Choroid plexus epithelial cell (primary cell): ENCODE measurements around the gene DNAH10.
A peak's percentile ranks its signal among the peaks of the same experiment; 100 is the strongest.

Experiments
- DNase-seq: peaks from one replicate; pipeline ENCODE4 v3.0.0-alpha.2; 2010; ENCODE audit warnings: low read depth
- H3K4me3 ChIP-seq: 2 replicates; pipeline ENCODE4 v1.5.1; 2011; ENCODE audit warnings: low read depth, mild to moderate bottlenecking, control low read depth, low read length, moderate library complexity
- CTCF ChIP-seq: conservative IDR thresholded peaks from 2 replicates; pipeline ENCODE4 v1.5.1; 2011; ENCODE audit warnings: low read depth, mild to moderate bottlenecking, control low read depth, inconsistent platforms, low read length, moderate library complexity

Gene DNAH10

GRCh38 chr12:123940627-123940966 is 178.5 kb downstream of the DNAH10 start:
- no peak overlapping the region for H3K4me3 ChIP-seq
- TF ChIP-seq CTCF: no peak
- no peak for DNase-seq

DNA sequence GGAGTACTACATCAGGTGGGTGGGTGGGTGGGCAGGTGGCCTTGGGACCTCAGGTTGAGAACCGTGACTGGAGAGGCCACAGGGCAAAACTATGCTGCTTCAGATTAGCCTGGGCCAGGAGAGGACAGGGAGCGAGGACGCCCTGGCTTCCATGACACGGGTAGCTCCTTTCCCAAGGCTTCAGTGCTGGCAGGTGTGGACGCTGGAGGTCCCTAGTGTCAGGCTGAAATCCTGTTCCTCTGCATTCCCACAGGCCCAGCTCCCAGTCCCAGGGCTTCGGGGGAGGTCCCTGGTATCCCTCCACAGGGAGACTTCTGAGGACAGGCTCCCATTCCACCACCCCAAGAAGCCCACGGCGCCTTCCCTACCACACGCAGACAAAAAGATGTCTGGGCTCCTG is 178.9 kb downstream of the DNAH10 start:
- TF ChIP-seq CTCF: no peak
- no peak for DNase-seq

DNA sequence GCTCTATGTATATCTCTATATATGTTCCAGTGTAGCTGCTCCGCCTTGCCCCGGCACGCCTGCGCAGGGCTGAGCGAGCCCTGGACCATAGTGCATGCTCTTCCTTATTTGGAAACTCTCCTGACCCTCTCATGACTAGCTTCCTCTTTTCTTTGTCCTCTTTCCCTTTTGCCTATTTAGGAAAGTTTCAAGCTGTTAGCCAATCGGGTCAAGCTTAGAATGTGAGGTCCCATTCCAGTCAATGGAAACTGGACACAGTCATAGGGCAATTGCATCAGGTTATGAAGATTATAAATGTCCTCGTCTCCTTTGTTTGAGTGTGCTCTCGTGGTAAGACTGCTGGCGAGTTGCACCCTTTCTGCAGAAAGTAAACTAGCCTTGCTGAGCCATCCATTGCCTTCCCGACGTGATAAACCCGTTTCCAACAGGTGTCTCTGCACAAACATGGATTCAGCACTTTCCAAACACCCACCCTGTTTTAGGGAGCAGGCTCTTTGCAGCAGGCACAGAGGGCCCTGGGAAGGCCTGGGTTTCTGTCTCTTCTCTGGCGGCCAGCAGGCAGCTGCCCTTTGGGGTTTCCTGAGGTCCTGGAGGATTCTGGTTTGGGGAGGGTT is 179.6 kb downstream of the DNAH10 start:
- peak; percentile 26 for DNase-seq
- TF ChIP-seq CTCF: no peak
- no peak overlapping the region for H3K4me3 ChIP-seq

More for the DNA sequence above, 178.9 kb downstream of the DNAH10 start:
- H3K4me3 ChIP-seq: no peak overlapping the region

GRCh38 chr12:123942238-123942653 is 180.1 kb downstream of the DNAH10 start:
- TF ChIP-seq CTCF: no peak
- H3K4me3 ChIP-seq: no peak overlapping the region
- DNase-seq: peak; percentile 80

- H3K4me3 ChIP-seq: no peak overlapping the region
- no peak for TF ChIP-seq CTCF
- DNase-seq: peak; percentile 48
These were observed 181.0 kb downstream of the DNAH10 start for GRCh38 chr12:123942911-123943648.

GRCh38 chr12:123943816-123944215 is 181.7 kb downstream of the DNAH10 start:
- H3K4me3 ChIP-seq: no peak overlapping the region
- DNase-seq: no peak
- no peak for TF ChIP-seq CTCF

- no peak for TF ChIP-seq CTCF
- DNase-seq: no peak
- H3K4me3 ChIP-seq: no peak overlapping the region
These were observed 182.6 kb downstream of the DNAH10 start for GRCh38 chr12:123944696-123945095.
